ENCODE measurements around the gene OR13A1. TPM values are rescaled to one million over a fixed set of nuclear protein-coding genes. Genes with fewer than 3 reads are reported as not detected.
"Not testable (repeated sequence)": the region's sequence is repeated elsewhere in the genome, so short reads cannot be mapped to it uniquely, and the experiment has no call there.

The OR13A1 gene
- total RNA-seq, 4 donors from 2014 or later = 0.09 to 1.5 (median 0.29) TPM

GRCh38 chr10:45325116-45325515 is 9.7 kb upstream of the OR13A1 start:
- DNase-seq = no peak
- Histone ChIP-seq H3K9me3 (peaks cover 0 to 10% (median 5%) of the 10 kb centered on the region in 3 donors), H3K4me3 (no peak overlapping the region), H3K36me3 (no peaks in the 10 kb centered on the region), H3K4me1 (no peaks in the 10 kb centered on the region), H3K27me3 (no peaks in the 10 kb centered on the region), H3K27ac (no peak overlapping the region)
- intact Hi-C loops (cut with DNase I) = no loop called here
- TF ChIP-seq POLR2A (IDR thresholded peaks at IDR 0.05) (no peak), CTCF (IDR thresholded peaks at IDR 0.05) (no peak)
- 47 to 48% methylated on average over 1 of the region's 1 CpG for WGBS, 2 donors

DNA sequence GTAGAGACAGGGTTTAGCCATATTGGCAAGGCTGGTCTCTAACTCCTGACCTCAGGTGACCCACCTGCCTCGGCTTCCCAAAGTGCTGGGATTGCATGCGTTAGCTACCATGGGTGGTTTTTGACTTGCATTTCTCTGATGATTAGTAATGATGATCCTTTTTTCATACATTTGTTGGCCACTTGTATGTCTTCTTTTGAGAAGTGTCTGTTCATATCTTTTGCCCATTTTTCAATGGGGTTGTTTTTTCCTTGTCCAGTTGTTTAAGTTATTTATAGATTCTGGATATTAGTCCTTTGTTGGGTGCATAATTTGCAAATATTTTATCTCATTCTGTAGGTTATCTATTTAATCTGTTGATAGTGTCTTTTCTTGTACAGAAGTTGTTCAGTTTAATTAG is 4.3 kb upstream of the OR13A1 start:
- TF ChIP-seq CTCF (IDR thresholded peaks at IDR 0.05) (no peak), POLR2A (IDR thresholded peaks at IDR 0.05) (no peak)
- no peak for DNase-seq
- Histone ChIP-seq H3K36me3 (no peaks in the 10 kb centered on the region), H3K27me3 (no peaks in the 10 kb centered on the region), H3K4me1 (no peaks in the 10 kb centered on the region), H3K4me3 (no peak overlapping the region), H3K27ac (no peak overlapping the region), H3K9me3 (peaks cover 0 to 9% (median 0%) of the 10 kb centered on the region in 3 donors)
- 62 to 85% methylated on average over 2 of the region's 2 CpGs for WGBS, 2 donors
- intact Hi-C loops (cut with DNase I) = no loop called here

DNA sequence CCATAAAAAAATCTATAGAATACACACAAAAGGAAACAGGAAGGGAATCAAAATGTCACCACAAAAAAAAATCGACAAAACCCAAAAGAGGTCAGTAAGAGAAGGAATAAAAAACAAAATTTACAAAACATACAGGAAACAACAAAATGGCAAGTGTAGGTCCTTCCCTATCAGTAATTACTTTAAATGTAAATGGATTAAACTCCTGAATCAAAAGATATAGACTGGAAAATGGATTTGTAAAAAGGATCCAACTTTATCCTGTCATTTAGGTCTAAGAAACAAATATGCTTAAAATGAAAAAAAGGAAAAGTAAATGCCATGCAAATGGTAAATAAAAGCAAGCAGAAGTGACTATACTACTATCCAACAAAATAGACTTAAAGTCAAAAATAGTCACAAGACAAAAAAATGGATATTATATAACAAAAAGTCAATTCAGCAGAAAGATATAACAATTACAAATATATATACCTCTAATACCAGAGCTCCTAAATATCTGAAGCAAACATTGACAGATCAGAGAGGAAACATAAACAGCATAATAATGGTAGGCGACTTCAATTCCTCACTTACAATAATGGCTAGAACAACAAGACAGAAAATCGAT is 2.0 kb downstream of the OR13A1 start:
- TF ChIP-seq CTCF (IDR thresholded peaks at IDR 0.05) (no peak), POLR2A (IDR thresholded peaks at IDR 0.05) (no peak)
- WGBS, 2 donors = 78 to 87% methylated on average over 3 of the region's 3 CpGs
- Histone ChIP-seq H3K4me3 (no peak overlapping the region), H3K27ac (no peak overlapping the region), H3K4me1 (no peaks in the 10 kb centered on the region), H3K27me3 (no peaks in the 10 kb centered on the region), H3K9me3 (no peaks in the 10 kb centered on the region), H3K36me3 (no peaks in the 10 kb centered on the region)
- intact Hi-C loops (cut with DNase I) = no loop called here
- no peak for DNase-seq

DNA sequence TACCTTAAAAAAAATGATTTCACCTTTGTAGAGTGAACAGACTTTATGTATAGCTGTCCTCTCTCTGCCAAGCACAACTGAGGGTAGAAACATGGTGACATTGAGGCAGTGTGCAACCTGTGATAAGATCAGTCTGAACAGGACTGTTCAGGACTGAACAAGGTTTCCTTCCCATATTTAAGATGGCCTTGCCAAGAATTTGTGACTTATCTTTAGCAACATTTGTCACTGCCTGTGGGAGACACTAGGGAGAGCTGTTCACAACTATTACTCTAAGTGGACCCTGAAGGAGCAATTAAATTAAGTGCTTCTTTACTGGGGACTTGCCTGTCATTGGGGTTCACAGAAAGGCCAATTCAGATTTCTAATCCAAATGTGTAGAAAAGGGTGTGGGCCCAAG is 6.7 kb downstream of the OR13A1 start:
- Histone ChIP-seq H3K36me3 (no peaks in the 10 kb centered on the region), H3K9me3 (no peaks in the 10 kb centered on the region), H3K4me3 (no peak overlapping the region), H3K27ac (no peak overlapping the region), H3K4me1 (no peaks in the 10 kb centered on the region), H3K27me3 (no peaks in the 10 kb centered on the region)
- TF ChIP-seq POLR2A (IDR thresholded peaks at IDR 0.05) = no peak
- peak in 3 of 6 experiments; percentile 6 to 32 (median 7) for TF ChIP-seq CTCF (IDR thresholded peaks at IDR 0.05)
- no peak for DNase-seq
- intact Hi-C loops (cut with DNase I) = no loop called here

- H3K27me3 ChIP-seq = peaks cover 0 to 6% (median 0%) of the 10 kb centered on the region in 4 donors
- H3K9me3 ChIP-seq = no peaks in the 10 kb centered on the region
- WGBS, 2 donors = 44 to 49% methylated on average over 3 of the region's 3 CpGs
- H3K27ac ChIP-seq = no peak overlapping the region
- TF ChIP-seq POLR2A (IDR thresholded peaks at IDR 0.05) (no peak), CTCF (IDR thresholded peaks at IDR 0.05) (no peak)
- DNase-seq = no peak
- H3K4me3 ChIP-seq = no peak overlapping the region
- H3K36me3 ChIP-seq = no peaks in the 10 kb centered on the region
- intact Hi-C loops (cut with DNase I) = no loop called here
- H3K4me1 ChIP-seq = no peaks in the 10 kb centered on the region
Observed at GRCh38 chr10:45302573-45302972, 12.8 kb downstream of the OR13A1 start.

DNA sequence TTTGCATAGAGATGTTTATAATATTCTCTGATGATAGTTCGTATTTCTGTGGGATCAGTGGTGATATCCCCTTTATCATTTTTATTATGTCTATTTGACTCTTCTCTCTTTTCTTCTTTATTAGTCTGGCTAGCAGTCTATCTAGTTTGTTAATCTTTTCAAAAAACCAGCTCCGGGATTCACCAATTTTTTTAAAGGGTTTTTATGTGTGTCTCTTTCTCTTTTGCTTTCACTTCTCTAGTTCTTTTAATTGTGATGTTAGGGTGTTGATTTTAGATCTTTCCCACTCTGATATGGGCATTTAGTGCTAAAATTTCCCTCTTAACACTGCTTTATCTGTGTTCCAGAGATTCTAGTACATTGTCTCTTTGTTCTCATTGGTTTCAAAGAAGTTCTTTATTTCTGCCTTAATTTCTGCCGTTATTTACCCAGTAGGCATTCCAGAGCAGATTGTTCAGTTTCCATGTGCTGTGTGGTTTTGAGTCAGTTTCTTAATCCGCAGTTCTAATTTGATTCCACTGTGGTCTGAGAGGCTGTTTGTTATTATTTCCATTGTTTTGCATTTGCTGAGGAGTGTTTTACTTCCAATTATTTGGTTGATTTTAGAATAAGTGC is 17.0 kb downstream of the OR13A1 start:
- H3K4me1 ChIP-seq; H3K4me3 ChIP-seq; H3K27ac ChIP-seq; H3K27me3 ChIP-seq; DNase-seq; H3K36me3 ChIP-seq; H3K9me3 ChIP-seq; intact Hi-C loops (cut with DNase I): not testable (repeated sequence)
- 57 to 74% methylated on average over 2 to 4 of the region's 4 CpGs for WGBS, 2 donors

Data from esophagus squamous epithelium (tissue), 5 donors.